ENCODE data around the gene KCNH8.

The KCNH8 gene

DNA sequence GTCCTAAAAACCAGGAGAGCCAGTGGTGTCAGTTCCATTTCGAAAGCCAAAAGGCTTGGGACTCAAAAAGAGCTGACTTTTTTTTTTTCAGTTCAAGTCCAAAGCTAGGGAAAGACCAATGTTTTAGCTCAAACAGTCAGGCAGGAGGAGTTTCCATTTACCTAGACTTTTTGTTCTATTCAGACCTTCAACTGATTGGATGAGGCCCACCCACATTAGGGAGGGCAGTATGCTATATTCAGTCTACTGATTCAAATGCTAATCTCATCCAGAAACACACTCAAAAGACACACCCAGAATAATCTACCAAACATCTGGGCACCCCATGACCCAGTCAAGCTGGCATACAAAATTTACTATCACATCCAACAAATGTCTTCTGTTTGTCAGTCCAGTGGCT lies 374.0 kb downstream of the KCNH8 start:
- no peak for DNase-seq

DNA sequence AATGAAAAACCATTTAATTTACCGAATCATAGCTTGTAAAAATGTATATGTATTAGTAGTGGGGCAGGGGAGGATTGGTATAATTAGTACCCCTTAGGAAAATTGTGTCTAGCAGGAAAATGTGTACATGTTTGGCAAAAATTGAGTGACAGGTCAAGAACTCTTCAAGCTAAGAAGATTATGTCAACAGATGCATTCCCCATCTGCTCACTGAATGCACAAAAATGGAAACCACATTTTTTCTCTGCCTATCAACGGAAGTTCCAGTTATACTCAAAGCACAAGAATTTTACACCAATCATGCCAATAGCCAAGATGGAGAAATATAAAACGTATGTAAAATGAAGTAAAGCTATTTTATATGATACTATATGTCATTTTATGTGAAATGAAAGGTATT lies 377.8 kb downstream of the KCNH8 start:
- no peak for DNase-seq

DNA sequence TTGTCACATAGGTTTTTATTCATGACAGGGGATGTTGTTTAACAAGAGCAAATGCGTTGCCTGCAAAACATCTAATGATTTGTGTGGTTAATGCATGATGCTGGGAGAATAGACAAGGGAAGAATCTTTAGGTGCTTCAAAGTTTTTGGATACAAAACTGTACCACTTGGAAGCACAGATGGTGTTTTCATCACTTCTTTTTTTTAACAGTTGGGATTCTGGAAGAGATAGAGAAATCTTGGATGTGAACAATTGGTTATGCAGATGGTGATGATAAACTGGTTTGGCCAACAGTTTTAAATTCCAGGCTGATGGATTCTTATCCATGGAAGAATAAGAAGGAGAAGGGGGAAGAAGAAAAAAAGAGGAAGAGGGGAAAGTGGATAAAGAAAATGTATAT lies 379.4 kb downstream of the KCNH8 start:
- no peak for DNase-seq

- no peak for DNase-seq
These were observed 383.1 kb downstream of the KCNH8 start for GRCh38 chr3:19531426-19531825.

DNA sequence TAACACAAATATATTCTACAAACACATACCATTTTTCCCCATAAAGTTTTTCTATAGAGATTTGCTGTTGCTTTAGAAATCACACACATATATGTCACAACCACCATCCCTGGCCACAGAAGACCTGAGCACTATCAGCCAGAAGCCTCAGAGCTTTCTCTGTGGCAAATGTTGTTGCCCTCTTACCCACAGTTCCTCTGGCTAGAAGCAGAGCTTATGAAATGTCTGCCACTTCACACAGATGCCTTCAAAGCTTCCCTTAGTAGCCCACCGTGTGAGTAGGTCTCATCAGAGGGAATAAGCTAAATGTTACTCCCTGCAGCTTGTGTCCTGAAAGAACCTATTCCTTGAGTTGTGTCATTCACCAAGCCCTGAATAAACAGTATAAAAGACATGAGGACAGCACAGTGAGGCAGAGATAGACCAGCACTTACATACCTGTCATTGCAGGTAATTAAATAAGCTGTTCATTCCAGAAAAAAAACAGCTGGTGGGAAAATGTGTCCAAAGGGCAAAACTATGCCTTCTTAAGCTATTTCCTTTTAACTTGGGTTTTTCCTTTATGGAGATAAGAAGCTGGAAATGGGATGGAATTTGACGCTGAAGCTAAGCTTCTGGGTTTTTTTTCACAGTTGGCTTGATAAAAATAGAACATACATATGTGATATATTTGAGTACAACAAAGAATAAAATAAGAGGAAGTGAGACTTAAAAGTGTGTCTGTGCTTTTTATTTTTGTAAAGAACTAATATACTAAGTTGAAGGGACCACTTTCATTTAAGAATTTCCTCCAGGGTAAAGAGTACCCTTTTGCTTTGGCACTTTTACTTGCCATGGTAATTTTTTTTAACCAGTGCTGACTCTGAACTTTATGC lies 391.4 kb downstream of the KCNH8 start:
- DNase-seq = no peak

GRCh38 chr3:19540464-19540863 lies 392.2 kb downstream of the KCNH8 start:
- no peak for DNase-seq

- no peak for DNase-seq
These were observed 393.0 kb downstream of the KCNH8 start for GRCh38 chr3:19541284-19541683.

DNA sequence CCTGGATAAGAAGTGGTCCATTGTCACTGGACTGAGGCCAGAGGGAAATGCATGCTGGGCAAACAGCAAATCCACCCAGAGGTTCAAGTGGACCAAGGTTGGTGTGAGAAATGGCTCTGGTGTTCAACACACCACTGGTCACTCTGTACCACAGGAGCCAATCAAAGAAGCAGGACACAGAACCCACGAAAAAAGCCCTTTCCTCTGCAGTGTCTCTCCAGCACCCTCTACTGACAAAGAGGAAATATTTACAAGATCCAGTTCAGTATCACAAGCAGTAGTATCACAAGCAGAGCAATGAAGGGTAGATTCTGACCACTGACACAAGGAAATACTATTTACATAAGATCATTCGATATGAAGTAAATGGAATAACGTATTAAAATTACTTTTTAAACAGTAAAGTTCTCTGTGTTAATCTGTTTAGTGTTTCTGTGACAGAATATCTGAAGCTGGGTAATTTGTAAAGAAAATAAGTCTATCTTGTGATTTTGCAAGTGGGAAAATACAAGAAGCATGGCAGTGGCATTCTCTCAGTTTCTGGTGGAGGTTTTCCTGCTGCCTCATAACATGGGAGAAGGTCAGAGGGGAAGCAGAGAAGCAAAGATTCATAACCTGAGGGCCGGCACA lies 395.0 kb downstream of the KCNH8 start:
- no peak for DNase-seq

DNA sequence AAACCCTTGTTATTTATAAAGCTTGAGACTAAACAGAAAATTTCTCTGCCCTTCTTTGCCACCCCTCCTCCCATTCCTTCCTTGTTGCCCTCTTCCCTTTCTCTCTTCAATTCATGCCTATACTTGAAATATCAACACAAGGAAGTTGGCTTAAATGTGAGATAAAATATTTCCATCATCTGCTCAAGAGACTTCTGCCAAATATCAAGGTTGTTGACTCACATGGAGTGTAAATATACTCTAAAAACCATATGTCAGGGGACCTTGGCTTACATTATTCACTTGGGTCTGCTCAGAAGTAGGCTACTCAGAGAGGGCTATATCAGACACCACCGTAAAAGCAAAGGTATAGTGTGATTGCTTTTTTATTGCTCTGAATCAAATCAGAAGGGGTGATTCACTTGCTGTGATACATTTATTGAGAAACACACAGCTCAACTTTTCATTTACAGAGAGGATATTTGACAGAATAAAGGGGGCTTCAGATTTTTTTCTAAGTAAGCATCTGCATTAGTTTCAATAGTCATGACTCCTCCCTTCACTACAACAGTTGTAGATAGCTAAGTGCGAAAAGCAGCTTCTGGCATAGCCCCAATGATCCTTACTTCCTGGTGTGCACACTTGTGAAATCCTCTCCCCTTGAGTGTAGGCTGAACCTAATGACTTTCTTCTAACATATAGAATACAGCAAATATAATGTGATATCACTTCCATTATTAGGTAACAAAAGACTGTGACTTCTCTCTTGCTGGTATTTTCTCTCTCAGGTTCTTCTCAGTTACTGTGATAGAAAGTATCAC lies 399.6 kb downstream of the KCNH8 start:
- DNase-seq = no peak

- no peak for DNase-seq
These were observed 411.6 kb downstream of the KCNH8 start for GRCh38 chr3:19559724-19560442.

GRCh38 chr3:19573644-19574043 lies 425.3 kb downstream of the KCNH8 start:
- DNase-seq = no peak

DNA sequence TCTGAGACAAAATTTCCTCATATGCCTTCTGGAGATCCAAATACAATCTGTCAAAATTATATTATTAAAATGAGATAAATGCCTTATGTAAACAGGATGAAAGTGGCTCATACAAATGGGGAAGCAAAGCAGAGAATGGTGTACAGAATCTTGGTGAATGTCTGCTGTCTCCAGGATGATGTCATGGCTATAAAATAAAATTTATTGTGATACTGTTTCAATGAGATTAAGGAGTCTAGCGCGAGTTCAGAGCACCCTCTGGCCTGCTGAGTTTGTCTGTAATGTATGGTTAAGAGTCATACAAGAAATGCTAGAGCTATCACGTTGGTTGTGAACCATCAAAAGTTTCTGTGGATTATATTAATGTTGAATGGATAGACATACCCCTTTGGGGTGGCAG lies 426.0 kb downstream of the KCNH8 start:
- no peak for DNase-seq

GRCh38 chr3:19576343-19576742 lies 428.0 kb downstream of the KCNH8 start:
- DNase-seq = no peak
